ENCODE data around the gene SIGLEC7.

The SIGLEC7 gene

GRCh38 chr19:51195616-51196015, 53.5 kb downstream of the SIGLEC7 start:
- H3K27me3 ChIP-seq (ENCODE audit: control insufficient read depth in 2 of 2, insufficient read depth in 2 of 2, low read length in 2 of 2) = peaks cover 0 to 1% of the 10 kb centered on the region in 2 donors

GRCh38 chr19:51196181-51196580, 54.1 kb downstream of the SIGLEC7 start:
- no peak overlapping the region for H3K4me3 ChIP-seq (ENCODE audit: low read length in 2 of 2)
- peaks cover 0 to 1% of the 10 kb centered on the region in 2 donors for H3K27me3 ChIP-seq (ENCODE audit: control insufficient read depth in 2 of 2, insufficient read depth in 2 of 2, low read length in 2 of 2)
- no peak overlapping the region for H3K9ac ChIP-seq (ENCODE audit: low read depth in 1 of 2, low read length in 2 of 2)
- no peaks in the 10 kb centered on the region for H3K36me3 ChIP-seq (ENCODE audit: control insufficient read depth in 2 of 2, insufficient read depth in 2 of 2, low read length in 2 of 2)
- H3K9me3 ChIP-seq (ENCODE audit: control insufficient read depth in 2 of 2, low read length in 2 of 2) = no peaks in the 10 kb centered on the region
- no peak overlapping the region for H3K27ac ChIP-seq (ENCODE audit: low read depth in 2 of 2, low read length in 2 of 2)
- no peaks in the 10 kb centered on the region for H3K4me1 ChIP-seq (ENCODE audit: control insufficient read depth in 2 of 2, insufficient read depth in 2 of 2, low read length in 2 of 2)

More at GRCh38 chr19:51195616-51196015, 53.5 kb downstream of the SIGLEC7 start:
- H3K36me3 ChIP-seq (ENCODE audit: control insufficient read depth in 2 of 2, insufficient read depth in 2 of 2, low read length in 2 of 2) = no peaks in the 10 kb centered on the region
- H3K4me3 ChIP-seq (ENCODE audit: low read length in 2 of 2) = no peak overlapping the region
- no peak overlapping the region for H3K27ac ChIP-seq (ENCODE audit: low read depth in 2 of 2, low read length in 2 of 2)
- no peaks in the 10 kb centered on the region for H3K9me3 ChIP-seq (ENCODE audit: control insufficient read depth in 2 of 2, low read length in 2 of 2)
- no peaks in the 10 kb centered on the region for H3K4me1 ChIP-seq (ENCODE audit: control insufficient read depth in 2 of 2, insufficient read depth in 2 of 2, low read length in 2 of 2)
- H3K9ac ChIP-seq (ENCODE audit: low read depth in 1 of 2, low read length in 2 of 2) = no peak overlapping the region

- no peaks in the 10 kb centered on the region for H3K4me1 ChIP-seq (ENCODE audit: control insufficient read depth in 2 of 2, insufficient read depth in 2 of 2, low read length in 2 of 2)
- no peak overlapping the region for H3K9ac ChIP-seq (ENCODE audit: low read depth in 1 of 2, low read length in 2 of 2)
- no peaks in the 10 kb centered on the region for H3K36me3 ChIP-seq (ENCODE audit: control insufficient read depth in 2 of 2, insufficient read depth in 2 of 2, low read length in 2 of 2)
- H3K27ac ChIP-seq (ENCODE audit: low read depth in 2 of 2, low read length in 2 of 2) = no peak overlapping the region
- no peak overlapping the region for H3K4me3 ChIP-seq (ENCODE audit: low read length in 2 of 2)
- H3K9me3 ChIP-seq (ENCODE audit: control insufficient read depth in 2 of 2, low read length in 2 of 2) = no peaks in the 10 kb centered on the region
- H3K27me3 ChIP-seq (ENCODE audit: control insufficient read depth in 2 of 2, insufficient read depth in 2 of 2, low read length in 2 of 2) = peaks cover 0 to 1% of the 10 kb centered on the region in 2 donors
Measured at GRCh38 chr19:51198641-51199040, 56.5 kb downstream of the SIGLEC7 start.

- H3K36me3 ChIP-seq (ENCODE audit: control insufficient read depth in 2 of 2, insufficient read depth in 2 of 2, low read length in 2 of 2) = no peaks in the 10 kb centered on the region
- H3K27me3 ChIP-seq (ENCODE audit: control insufficient read depth in 2 of 2, insufficient read depth in 2 of 2, low read length in 2 of 2) = no peaks in the 10 kb centered on the region
- H3K27ac ChIP-seq (ENCODE audit: low read depth in 2 of 2, low read length in 2 of 2) = no peak overlapping the region
- no peak overlapping the region for H3K9ac ChIP-seq (ENCODE audit: low read depth in 1 of 2, low read length in 2 of 2)
- H3K4me1 ChIP-seq (ENCODE audit: control insufficient read depth in 2 of 2, insufficient read depth in 2 of 2, low read length in 2 of 2) = no peaks in the 10 kb centered on the region
- H3K4me3 ChIP-seq (ENCODE audit: low read length in 2 of 2) = no peak overlapping the region
- H3K9me3 ChIP-seq (ENCODE audit: control insufficient read depth in 2 of 2, low read length in 2 of 2) = no peaks in the 10 kb centered on the region
Measured at GRCh38 chr19:51200071-51200666, 58.1 kb downstream of the SIGLEC7 start.

- Histone ChIP-seq H3K27ac (ENCODE audit: low read depth in 2 of 2, low read length in 2 of 2) (no peak overlapping the region), H3K27me3 (ENCODE audit: control insufficient read depth in 2 of 2, insufficient read depth in 2 of 2, low read length in 2 of 2) (no peaks in the 10 kb centered on the region), H3K4me3 (ENCODE audit: low read length in 2 of 2) (no peak overlapping the region), H3K4me1 (ENCODE audit: control insufficient read depth in 2 of 2, insufficient read depth in 2 of 2, low read length in 2 of 2) (no peaks in the 10 kb centered on the region), H3K36me3 (ENCODE audit: control insufficient read depth in 2 of 2, insufficient read depth in 2 of 2, low read length in 2 of 2) (no peaks in the 10 kb centered on the region), H3K9me3 (ENCODE audit: control insufficient read depth in 2 of 2, low read length in 2 of 2) (no peaks in the 10 kb centered on the region), H3K9ac (ENCODE audit: low read depth in 1 of 2, low read length in 2 of 2) (no peak overlapping the region)
Measured at GRCh38 chr19:51201712-51202111, 59.6 kb downstream of the SIGLEC7 start.

All from mucosa of rectum (tissue), 2 donors.